Measurements from ENCODE around the gene OVOL1.

The OVOL1 gene

GRCh38 chr11:65777821-65778361, 9.0 kb upstream of the OVOL1 start:
- Histone ChIP-seq H3K9me3 (ENCODE audit: control insufficient read depth, insufficient read depth, low read depth, low read length) (0 out of 2 replicates have a peak, but pooled peaks cover 3% of the 10 kb centered on the region), H3K4me3 (ENCODE audit: low read depth, low read length) (no peak overlapping the region), H3K27ac (ENCODE audit: low read depth, low read length) (no peak overlapping the region), H3K9ac (ENCODE audit: low read length) (no peak overlapping the region), H3K27me3 (ENCODE audit: control insufficient read depth, insufficient read depth, low read length) (peaks cover 15% of the 10 kb centered on the region), H3K36me3 (ENCODE audit: control insufficient read depth, insufficient read depth, low read length) (peaks cover 25% of the 10 kb centered on the region), H3K4me1 (ENCODE audit: control insufficient read depth, insufficient read depth, low read length) (0 out of 2 replicates have a peak, but pooled peaks cover 5% of the 10 kb centered on the region)

GRCh38 chr11:65778431-65778900, 8.4 kb upstream of the OVOL1 start:
- Histone ChIP-seq H3K36me3 (ENCODE audit: control insufficient read depth, insufficient read depth, low read length) (peaks cover 25% of the 10 kb centered on the region), H3K4me3 (ENCODE audit: low read depth, low read length) (no peak overlapping the region), H3K4me1 (ENCODE audit: control insufficient read depth, insufficient read depth, low read length) (0 out of 2 replicates have a peak, but pooled peaks cover 5% of the 10 kb centered on the region), H3K9me3 (ENCODE audit: control insufficient read depth, insufficient read depth, low read depth, low read length) (0 out of 2 replicates have a peak, but pooled peaks cover 3% of the 10 kb centered on the region), H3K27me3 (ENCODE audit: control insufficient read depth, insufficient read depth, low read length) (peaks cover 19% of the 10 kb centered on the region), H3K27ac (ENCODE audit: low read depth, low read length) (no peak overlapping the region), H3K9ac (ENCODE audit: low read length) (no peak overlapping the region)

GRCh38 chr11:65778901-65779668, 7.8 kb upstream of the OVOL1 start:
- Histone ChIP-seq H3K27me3 (ENCODE audit: control insufficient read depth, insufficient read depth, low read length) (peaks cover 23% of the 10 kb centered on the region), H3K36me3 (ENCODE audit: control insufficient read depth, insufficient read depth, low read length) (peaks cover 25% of the 10 kb centered on the region), H3K27ac (ENCODE audit: low read depth, low read length) (no peak overlapping the region), H3K4me1 (ENCODE audit: control insufficient read depth, insufficient read depth, low read length) (peaks cover 9% of the 10 kb centered on the region), H3K9ac (ENCODE audit: low read length) (peak overlapping the region; percentile 10), H3K9me3 (ENCODE audit: control insufficient read depth, insufficient read depth, low read depth, low read length) (0 out of 2 replicates have a peak, but pooled peaks cover 3% of the 10 kb centered on the region), H3K4me3 (ENCODE audit: low read depth, low read length) (peak overlapping the region; percentile 85)

- H3K4me3 ChIP-seq (ENCODE audit: low read depth, low read length), result peak overlapping the region; percentile 85
- peaks cover 25% of the 10 kb centered on the region for H3K36me3 ChIP-seq (ENCODE audit: control insufficient read depth, insufficient read depth, low read length)
- H3K9me3 ChIP-seq (ENCODE audit: control insufficient read depth, insufficient read depth, low read depth, low read length), result 0 out of 2 replicates have a peak, but pooled peaks cover 3% of the 10 kb centered on the region
- H3K27ac ChIP-seq (ENCODE audit: low read depth, low read length), result no peak overlapping the region
- peak overlapping the region; percentile 10 for H3K9ac ChIP-seq (ENCODE audit: low read length)
- H3K27me3 ChIP-seq (ENCODE audit: control insufficient read depth, insufficient read depth, low read length), result peaks cover 28% of the 10 kb centered on the region
- H3K4me1 ChIP-seq (ENCODE audit: control insufficient read depth, insufficient read depth, low read length), result peaks cover 14% of the 10 kb centered on the region
Observed at GRCh38 chr11:65779669-65779918, 7.3 kb upstream of the OVOL1 start.

- H3K9ac ChIP-seq (ENCODE audit: low read length), result peak overlapping the region; percentile 78
- H3K27me3 ChIP-seq (ENCODE audit: control insufficient read depth, insufficient read depth, low read length), result peaks cover 34% of the 10 kb centered on the region
- peaks cover 25% of the 10 kb centered on the region for H3K36me3 ChIP-seq (ENCODE audit: control insufficient read depth, insufficient read depth, low read length)
- peaks cover 14% of the 10 kb centered on the region for H3K4me1 ChIP-seq (ENCODE audit: control insufficient read depth, insufficient read depth, low read length)
- H3K4me3 ChIP-seq (ENCODE audit: low read depth, low read length), result peak overlapping the region; percentile 85
- H3K27ac ChIP-seq (ENCODE audit: low read depth, low read length), result peak overlapping the region; percentile 55; the same call in 1 of the 2 replicates
- H3K9me3 ChIP-seq (ENCODE audit: control insufficient read depth, insufficient read depth, low read depth, low read length), result no peaks in the 10 kb centered on the region
Observed at GRCh38 chr11:65779919-65780769, 6.7 kb upstream of the OVOL1 start.

GRCh38 chr11:65780770-65781151, 6.1 kb upstream of the OVOL1 start, which contains the start of gene AP5B1:
AP5B1 (minus strand) TSS chr11:65780976; CDS start chr11:65780591, 385 bp downstream.
- peak within 1 kb of the TSS; percentile 85 for H3K4me3 ChIP-seq (ENCODE audit: low read depth, low read length)
- H3K27me3 ChIP-seq (ENCODE audit: control insufficient read depth, insufficient read depth, low read length), result peaks cover 40% of the 10 kb centered on the region
- peaks cover 14% of the 10 kb centered on the region for H3K4me1 ChIP-seq (ENCODE audit: control insufficient read depth, insufficient read depth, low read length)
- peak within 1 kb of the TSS; percentile 55; the same call in 1 of the 2 replicates for H3K27ac ChIP-seq (ENCODE audit: low read depth, low read length)
- H3K36me3 ChIP-seq (ENCODE audit: control insufficient read depth, insufficient read depth, low read length), result peaks cover 25% of the 10 kb centered on the region
- no peaks in the 10 kb centered on the region for H3K9me3 ChIP-seq (ENCODE audit: control insufficient read depth, insufficient read depth, low read depth, low read length)
- H3K9ac ChIP-seq (ENCODE audit: low read length), result peak within 1 kb of the TSS; percentile 78

GRCh38 chr11:65781152-65781961, 5.5 kb upstream of the OVOL1 start:
- peak overlapping the region; percentile 37 for H3K9ac ChIP-seq (ENCODE audit: low read length)
- H3K36me3 ChIP-seq (ENCODE audit: control insufficient read depth, insufficient read depth, low read length), result peaks cover 25% of the 10 kb centered on the region
- H3K4me3 ChIP-seq (ENCODE audit: low read depth, low read length), result peak overlapping the region; percentile 85
- H3K9me3 ChIP-seq (ENCODE audit: control insufficient read depth, insufficient read depth, low read depth, low read length), result no peaks in the 10 kb centered on the region
- no peak overlapping the region for H3K27ac ChIP-seq (ENCODE audit: low read depth, low read length)
- H3K27me3 ChIP-seq (ENCODE audit: control insufficient read depth, insufficient read depth, low read length), result peaks cover 46% of the 10 kb centered on the region
- peaks cover 14% of the 10 kb centered on the region for H3K4me1 ChIP-seq (ENCODE audit: control insufficient read depth, insufficient read depth, low read length)

GRCh38 chr11:65781962-65782815, 4.7 kb upstream of the OVOL1 start:
- peaks cover 54% of the 10 kb centered on the region for H3K27me3 ChIP-seq (ENCODE audit: control insufficient read depth, insufficient read depth, low read length)
- H3K9me3 ChIP-seq (ENCODE audit: control insufficient read depth, insufficient read depth, low read depth, low read length), result no peaks in the 10 kb centered on the region
- H3K27ac ChIP-seq (ENCODE audit: low read depth, low read length), result no peak overlapping the region
- H3K4me3 ChIP-seq (ENCODE audit: low read depth, low read length), result no peak overlapping the region
- no peak overlapping the region for H3K9ac ChIP-seq (ENCODE audit: low read length)
- peaks cover 14% of the 10 kb centered on the region for H3K4me1 ChIP-seq (ENCODE audit: control insufficient read depth, insufficient read depth, low read length)
- H3K36me3 ChIP-seq (ENCODE audit: control insufficient read depth, insufficient read depth, low read length), result peaks cover 21% of the 10 kb centered on the region

- Histone ChIP-seq H3K9ac (ENCODE audit: low read length) (no peak overlapping the region), H3K36me3 (ENCODE audit: control insufficient read depth, insufficient read depth, low read length) (peaks cover 15% of the 10 kb centered on the region), H3K4me3 (ENCODE audit: low read depth, low read length) (no peak overlapping the region), H3K9me3 (ENCODE audit: control insufficient read depth, insufficient read depth, low read depth, low read length) (no peaks in the 10 kb centered on the region), H3K4me1 (ENCODE audit: control insufficient read depth, insufficient read depth, low read length) (peaks cover 14% of the 10 kb centered on the region), H3K27me3 (ENCODE audit: control insufficient read depth, insufficient read depth, low read length) (peaks cover 59% of the 10 kb centered on the region), H3K27ac (ENCODE audit: low read depth, low read length) (no peak overlapping the region)
Observed at GRCh38 chr11:65782816-65783228, 4.0 kb upstream of the OVOL1 start.

Measured in HUES6 (cell line).